ENCODE measurements around the gene KIAA0232. TPM values are rescaled to one million over a fixed set of nuclear protein-coding genes. Genes with fewer than 3 reads are reported as not detected.
"Not testable (repeated sequence)": the region's sequence is repeated elsewhere in the genome, so short reads cannot be mapped to it uniquely, and the experiment has no call there.

The KIAA0232 gene
- total and polyA plus RNA-seq, 10 donors, result 3.2 to 50.6 (median 34.5) TPM

DNA sequence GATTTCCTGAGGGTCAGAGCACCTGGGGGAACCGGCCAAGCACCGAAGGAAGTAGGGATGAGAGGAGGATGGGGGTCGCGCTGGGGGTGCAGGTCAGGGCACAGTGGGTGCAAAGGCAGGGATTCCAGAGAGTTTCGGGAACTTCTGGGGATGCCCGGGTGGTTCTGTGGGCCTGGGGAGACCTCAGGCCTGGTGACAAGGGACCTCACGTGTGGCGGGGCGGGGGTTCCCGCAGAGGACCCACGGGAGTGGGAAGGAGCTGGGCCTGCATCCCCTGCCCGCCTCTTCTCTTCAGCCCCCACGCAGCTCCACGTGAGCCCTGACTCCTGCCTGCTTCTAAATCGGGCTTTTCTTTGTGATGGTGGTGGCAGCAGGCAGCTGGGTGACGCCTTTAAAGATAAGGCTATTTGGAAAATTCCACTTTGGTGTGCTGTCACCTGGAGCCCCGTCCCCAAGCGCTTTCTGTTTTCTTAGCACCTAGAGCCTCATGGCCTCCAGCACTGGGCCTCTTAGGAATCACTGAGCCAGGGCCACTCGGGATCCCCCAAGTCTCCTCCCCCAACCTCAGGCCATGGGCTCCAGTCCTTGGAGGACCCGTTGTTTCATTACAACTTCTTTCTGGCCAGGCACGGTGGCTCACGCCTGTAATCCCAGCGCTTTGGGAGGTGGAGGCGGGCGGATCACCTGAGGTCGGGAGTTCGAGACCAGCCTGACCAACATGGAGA lies 120.0 kb downstream of the KIAA0232 start:
- no peak overlapping the region for H3K27ac ChIP-seq
- TF ChIP-seq POLR2AphosphoS5 (IDR thresholded peaks at IDR 0.05) (no peak), POLR2A (IDR thresholded peaks at IDR 0.05) (no peak)
- TF ChIP-seq, protein P1, sequence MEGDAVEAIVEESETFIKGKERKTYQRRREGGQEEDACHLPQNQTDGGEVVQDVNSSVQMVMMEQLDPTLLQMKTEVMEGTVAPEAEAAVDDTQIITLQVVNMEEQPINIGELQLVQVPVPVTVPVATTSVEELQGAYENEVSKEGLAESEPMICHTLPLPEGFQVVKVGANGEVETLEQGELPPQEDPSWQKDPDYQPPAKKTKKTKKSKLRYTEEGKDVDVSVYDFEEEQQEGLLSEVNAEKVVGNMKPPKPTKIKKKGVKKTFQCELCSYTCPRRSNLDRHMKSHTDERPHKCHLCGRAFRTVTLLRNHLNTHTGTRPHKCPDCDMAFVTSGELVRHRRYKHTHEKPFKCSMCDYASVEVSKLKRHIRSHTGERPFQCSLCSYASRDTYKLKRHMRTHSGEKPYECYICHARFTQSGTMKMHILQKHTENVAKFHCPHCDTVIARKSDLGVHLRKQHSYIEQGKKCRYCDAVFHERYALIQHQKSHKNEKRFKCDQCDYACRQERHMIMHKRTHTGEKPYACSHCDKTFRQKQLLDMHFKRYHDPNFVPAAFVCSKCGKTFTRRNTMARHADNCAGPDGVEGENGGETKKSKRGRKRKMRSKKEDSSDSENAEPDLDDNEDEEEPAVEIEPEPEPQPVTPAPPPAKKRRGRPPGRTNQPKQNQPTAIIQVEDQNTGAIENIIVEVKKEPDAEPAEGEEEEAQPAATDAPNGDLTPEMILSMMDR (IDR thresholded peaks at IDR 0.05 in 8 of 11, conservative IDR thresholded peaks at IDR 0.05 in 3 of 11), result no peak
- WGBS, 5 donors, result 77 to 91% (median 86%) methylated on average over 27 of the region's 27 CpGs
- DNase-seq, result peak; percentile 64
- H3K4me1 ChIP-seq, result peaks cover 1 to 35% (median 16%) of the 10 kb centered on the region in 6 donors
- intact Hi-C loops (cut with DNase I; ENCODE audit: low total_unique reads), result no loop called here
- H3K36me3 ChIP-seq, result no peaks in the 10 kb centered on the region
- no peaks in the 10 kb centered on the region for H3K9me3 ChIP-seq
- H3K27me3 ChIP-seq (replicated peaks in 1 of 7), result peaks cover 0 to 9% (median 0%) of the 10 kb centered on the region in 7 donors
- no peak overlapping the region for H3K4me3 ChIP-seq

DNA sequence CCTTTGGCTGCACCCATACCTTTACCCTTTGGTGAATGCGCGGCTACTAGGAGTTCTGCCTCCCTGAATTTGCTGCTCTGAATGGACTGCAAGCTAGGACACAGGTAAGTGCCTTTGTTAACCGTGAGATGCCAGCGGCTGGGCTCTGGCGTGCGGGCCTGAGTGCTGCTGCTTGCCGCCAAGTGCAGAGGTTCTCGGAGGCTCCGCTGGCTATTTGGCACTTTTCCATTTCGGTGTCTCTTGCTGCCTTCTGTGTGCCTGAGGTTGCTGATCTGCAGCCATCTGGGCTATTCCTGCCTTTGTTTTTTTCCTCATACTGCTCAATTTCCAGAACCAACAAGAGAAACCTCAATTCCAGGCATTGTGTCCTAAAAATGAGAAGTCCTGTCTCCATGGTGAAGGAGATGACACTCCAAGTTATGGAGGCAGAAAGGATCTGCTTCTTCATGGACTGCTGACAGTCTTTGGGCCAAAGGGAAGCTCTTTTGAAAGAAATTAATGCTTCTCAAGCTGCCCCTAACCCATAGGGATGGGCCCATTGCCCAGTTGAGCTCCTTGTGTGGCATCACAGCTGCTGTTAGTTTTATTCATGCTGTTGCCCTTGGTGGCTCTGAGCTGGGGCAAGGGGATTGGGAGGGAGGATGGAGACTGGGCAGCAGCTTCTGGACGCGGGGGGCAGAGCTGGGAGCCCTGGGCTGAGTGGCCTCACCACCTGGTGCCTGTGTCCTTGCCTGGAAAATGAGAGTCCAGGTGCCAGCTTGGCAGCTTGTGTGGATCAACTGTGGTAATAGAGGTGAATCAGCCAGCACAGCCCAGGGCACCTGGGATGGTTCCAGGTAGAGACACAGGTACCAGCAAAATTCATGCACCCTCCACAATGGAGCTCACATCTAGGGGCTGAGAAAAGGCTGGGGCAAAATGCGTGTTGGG lies 123.3 kb downstream of the KIAA0232 start:
- intact Hi-C loops (cut with DNase I; ENCODE audit: low total_unique reads), result no loop called here
- Histone ChIP-seq H3K27me3 (replicated peaks in 1 of 7) (peaks cover 0 to 10% (median 0%) of the 10 kb centered on the region in 7 donors), H3K27ac (no peak overlapping the region), H3K36me3 (no peaks in the 10 kb centered on the region), H3K4me1 (peaks cover 15 to 37% (median 27%) of the 10 kb centered on the region in 6 donors), H3K9me3 (no peaks in the 10 kb centered on the region), H3K4me3 (no peak overlapping the region)
- TF ChIP-seq, protein P1 (IDR thresholded peaks at IDR 0.05 in 8 of 11, conservative IDR thresholded peaks at IDR 0.05 in 3 of 11), result no peak
- TF ChIP-seq POLR2A (IDR thresholded peaks at IDR 0.05) (no peak), POLR2AphosphoS5 (IDR thresholded peaks at IDR 0.05) (no peak)
- WGBS, 5 donors, result 93 to 97% (median 95%) methylated on average over 13 of the region's 13 CpGs
- DNase-seq, result peak; percentile 67

DNA sequence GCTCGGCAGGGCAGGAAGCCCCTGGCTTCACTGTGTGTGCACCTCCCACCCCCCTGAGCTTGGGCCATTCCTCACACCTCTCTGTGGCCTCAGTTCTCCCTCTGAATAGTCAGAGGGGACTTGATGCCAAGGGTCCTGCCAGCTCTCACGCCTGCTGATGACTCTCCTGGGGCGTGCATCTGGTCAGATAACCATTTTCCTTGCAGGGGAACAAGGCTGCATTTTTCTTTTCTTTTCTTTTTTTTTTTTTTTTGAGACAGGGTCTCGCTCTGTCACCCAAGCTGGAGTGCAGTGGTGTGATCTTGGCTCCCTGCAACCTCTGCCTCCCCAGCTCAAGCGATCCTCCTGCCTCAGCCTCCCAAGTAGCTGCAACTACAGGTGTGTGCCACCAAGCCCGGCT lies 124.0 kb downstream of the KIAA0232 start:
- 86 to 98% (median 91%) methylated on average over 5 to 6 of the region's 6 CpGs for WGBS, 5 donors

DNA sequence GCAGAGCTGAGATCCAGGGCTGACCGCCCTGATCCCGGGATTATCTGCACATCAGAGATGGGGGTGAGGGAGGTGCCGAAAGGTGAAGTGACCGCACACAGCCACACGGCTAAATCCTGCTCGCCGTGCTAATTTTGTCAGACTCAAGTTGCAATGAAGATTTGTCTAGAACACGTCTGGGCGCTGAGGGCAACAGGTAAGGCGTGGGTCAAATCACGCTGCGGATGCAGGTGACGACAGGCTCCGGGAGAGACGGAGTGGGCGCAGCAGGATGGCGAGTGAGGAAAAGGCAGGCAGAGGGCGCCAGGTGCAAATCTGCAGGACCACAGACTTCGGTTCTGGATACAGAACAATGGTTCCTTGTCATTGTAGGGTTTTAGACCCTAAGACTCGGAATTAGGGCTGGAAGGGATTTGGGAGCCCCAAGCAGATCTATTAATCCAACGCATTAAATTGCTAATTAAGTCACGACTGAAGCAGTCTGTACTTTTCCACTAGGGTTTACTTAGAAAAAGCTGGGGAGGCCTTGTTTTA lies 125.2 kb downstream of the KIAA0232 start:
- peak overlapping the region in 5 of 8 donors; percentile 98 to 100 (median 100) for H3K27ac ChIP-seq
- peak overlapping the region in 1 of 8 donors; percentile 4 for H3K4me3 ChIP-seq
- TF ChIP-seq, protein P1 (IDR thresholded peaks at IDR 0.05 in 8 of 11, conservative IDR thresholded peaks at IDR 0.05 in 3 of 11), result peak in 8 of 11 experiments; percentile 9 to 63 (median 44)
- no peak for TF ChIP-seq POLR2A (IDR thresholded peaks at IDR 0.05)
- TF ChIP-seq POLR2AphosphoS5 (IDR thresholded peaks at IDR 0.05), result peak; percentile 12 to 49 (median 25)
- intact Hi-C loops (cut with DNase I; ENCODE audit: low total_unique reads), result no loop called here
- H3K4me1 ChIP-seq, result peaks cover 28 to 56% (median 46%) of the 10 kb centered on the region in 6 donors
- peak; percentile 86 for DNase-seq
- no peaks in the 10 kb centered on the region for H3K36me3 ChIP-seq
- H3K9me3 ChIP-seq, result no peaks in the 10 kb centered on the region
- H3K27me3 ChIP-seq (replicated peaks in 1 of 7), result peaks cover 0 to 10% (median 0%) of the 10 kb centered on the region in 7 donors
- 37 to 46% (median 39%) methylated on average over 22 of the region's 22 CpGs for WGBS, 5 donors

More for the DNA sequence above, 124.0 kb downstream of the KIAA0232 start:
- Histone ChIP-seq H3K4me1 (peaks cover 17 to 44% (median 34%) of the 10 kb centered on the region in 6 donors), H3K27me3 (replicated peaks in 1 of 7) (peaks cover 0 to 10% (median 0%) of the 10 kb centered on the region in 7 donors)
- H3K27ac ChIP-seq; H3K36me3 ChIP-seq; intact Hi-C loops (cut with DNase I; ENCODE audit: low total_unique reads); H3K4me3 ChIP-seq; H3K9me3 ChIP-seq: not testable (repeated sequence)
- DNase-seq, result peak; percentile 57
